Stomach (tissue), 9 donors: ENCODE data around the gene DAPK2. TPM values are rescaled to one million over a fixed set of nuclear protein-coding genes. Genes with fewer than 3 reads are reported as not detected.
A peak's percentile ranks its signal among the peaks of the same experiment; 100 is the strongest.

Experiments used
- DNase-seq, 2 donors: peaks; one replicate each; pipeline versions ENCODE4 v3.0.0 to v3.0.0-alpha.2; 2013 to 2019
- H3K27ac ChIP-seq, 5 donors: fragments of 200-600 bp in 4 of 5; sonication (generic) in 4 of 5; one replicate each; pipeline ENCODE4 v1.5.1; 2013 to 2019; ENCODE audit warnings: mild to moderate bottlenecking in 1 of 5, moderate library complexity in 1 of 5
- H3K27me3 ChIP-seq, 3 donors: fragments of 200-600 bp; sonication (generic); one replicate each; pipeline ENCODE4 v1.5.1; 2017 to 2019; ENCODE audit warnings: mixed run types in 1 of 3
- H3K36me3 ChIP-seq, 4 donors: fragments of 200-600 bp; sonication (generic); 1 replicate in 3 of 4; 2 replicates in 1 of 4; pipeline ENCODE4 v1.5.1; 2016 to 2019
- H3K4me1 ChIP-seq, 4 donors: fragments of 200-600 bp; sonication (generic); one replicate each; pipeline ENCODE4 v1.5.1; 2016 to 2019
- H3K4me3 ChIP-seq, 4 donors: fragments of 200-600 bp; sonication (generic) in 3 of 4; one replicate each; pipeline ENCODE4 v1.5.1; 2016 to 2019; ENCODE audit warnings: mild to moderate bottlenecking in 1 of 4
- H3K9me3 ChIP-seq, 4 donors: fragments of 200-600 bp; sonication (generic); one replicate each; pipeline ENCODE4 v1.5.1; 2016 to 2019
- EP300 ChIP-seq: sonication (generic); formaldehyde crosslinking; IDR thresholded peaks from one replicate; pipeline ENCODE4 v1.6.1; 2017; ENCODE audit warnings: antibody characterized with exemption
- POLR2A ChIP-seq, 4 donors: fragments of 450-650 bp; IDR thresholded peaks; one replicate each; pipeline ENCODE4 v1.6.1; 2016; ENCODE audit warnings: antibody characterized with exemption in 4 of 4, control low read depth in 2 of 4, mild to moderate bottlenecking in 1 of 4, moderate library complexity in 1 of 4
- POLR2AphosphoS5 ChIP-seq, 3 donors: sonication (generic); formaldehyde crosslinking; IDR thresholded peaks; one replicate each; pipeline ENCODE4 v1.6.1; 2016; ENCODE audit warnings: antibody characterized with exemption in 3 of 3
- WGBS, 5 donors: extraction: QIAGEN DNeasy Blood & Tissue Kit in 3 of 5; methylation state at CpG; one replicate each; pipeline versions ENCODE4 v1.1.5 to v1.1.7; 2013 to 2018; 5-methylcytosine and 5-hydroxymethylcytosine counted together
- intact Hi-C: fragments of 100-400 bp; cut with DNase I; formaldehyde crosslinking; loops from one replicate; pipeline ENCODE4 v1.15.1; 2023; ENCODE audit warnings: low total_unique reads
- polyA plus RNA-seq, 3 donors: library from polyadenylated mRNA; stranded (reverse); fragments of 200-250 nt; gene quantifications; one replicate each; pipeline ENCODE4 v1.2.3, GENCODE V29; 2013
- total RNA-seq, 5 donors: library from RNA; depleted of rRNA; stranded (reverse); fragments of >200 nt; gene quantifications; one replicate each; pipeline versions ENCODE4 v1.1.0 to v1.2.3, GENCODE V29; 2014 to 2016
- TF ChIP-seq, protein P1 (sequence below), 7 experiments: fragments of 450-650 bp in 4 of 7; fragments of 200-600 bp in 3 of 7; sonication (generic) in 3 of 7; IDR thresholded peaks; one replicate each; pipeline ENCODE4 v1.5.1; 2016 to 2019; ENCODE audit warnings: antibody characterized with exemption in 7 of 7, control low read depth in 2 of 7, mild to moderate bottlenecking in 1 of 7
- donor health status: healthy with polysubstance abuse.
- donor health status: Bipolar disorder and iron deficiency.
- donor health status: healthy.

Gene DAPK2
- total and polyA plus RNA-seq, 8 donors: 5.2 to 178 (median 16.6) TPM

DNA sequence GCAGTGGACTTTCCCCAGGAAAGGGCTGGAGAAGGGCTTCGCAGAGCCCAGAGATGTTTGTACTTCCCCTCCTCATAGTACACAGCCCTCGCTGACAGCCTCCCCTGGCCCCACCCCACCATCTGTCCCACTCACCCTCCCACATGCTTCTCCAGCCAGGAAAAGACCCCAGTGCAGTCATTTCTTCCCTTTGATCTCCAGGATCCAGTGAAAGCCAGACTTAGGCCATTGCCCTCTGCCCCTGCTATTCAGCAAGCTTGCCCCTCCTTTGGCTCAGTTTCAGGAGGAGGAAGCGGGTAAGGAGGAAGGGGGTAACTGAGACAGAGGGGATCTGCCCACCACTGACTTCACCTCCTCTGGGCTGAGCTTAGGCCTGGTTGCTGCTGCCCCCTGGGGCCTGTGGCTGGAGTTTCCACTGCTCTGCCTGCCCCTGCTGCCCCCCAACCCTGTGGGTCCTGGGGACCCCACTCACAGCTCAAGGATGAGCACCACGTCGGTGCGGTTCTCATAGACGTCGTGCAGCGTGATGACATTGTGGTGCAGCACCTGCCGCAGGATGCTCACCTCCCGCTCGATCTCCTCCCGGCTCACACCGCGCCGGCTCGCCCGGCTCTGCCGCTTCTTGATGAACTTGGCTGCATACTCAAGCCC lies 63.1 kb downstream of the DAPK2 start:
- DNase-seq: no peak
- H3K4me1 ChIP-seq: peaks cover 0 to 34% (median 28%) of the 10 kb centered on the region in 4 donors
- no peaks in the 10 kb centered on the region for H3K27me3 ChIP-seq
- 89 to 95% (median 91%) methylated on average over 19 of the region's 19 CpGs for WGBS, 5 donors
- no peak overlapping the region for H3K4me3 ChIP-seq
- peaks cover 0 to 8% (median 0%) of the 10 kb centered on the region in 4 donors for H3K36me3 ChIP-seq
- no peak overlapping the region for H3K27ac ChIP-seq
- no peaks in the 10 kb centered on the region for H3K9me3 ChIP-seq
- TF ChIP-seq POLR2A (IDR thresholded peaks at IDR 0.05) (no peak), EP300 (no peak), POLR2AphosphoS5 (IDR thresholded peaks at IDR 0.05) (no peak)
- TF ChIP-seq, protein P1, sequence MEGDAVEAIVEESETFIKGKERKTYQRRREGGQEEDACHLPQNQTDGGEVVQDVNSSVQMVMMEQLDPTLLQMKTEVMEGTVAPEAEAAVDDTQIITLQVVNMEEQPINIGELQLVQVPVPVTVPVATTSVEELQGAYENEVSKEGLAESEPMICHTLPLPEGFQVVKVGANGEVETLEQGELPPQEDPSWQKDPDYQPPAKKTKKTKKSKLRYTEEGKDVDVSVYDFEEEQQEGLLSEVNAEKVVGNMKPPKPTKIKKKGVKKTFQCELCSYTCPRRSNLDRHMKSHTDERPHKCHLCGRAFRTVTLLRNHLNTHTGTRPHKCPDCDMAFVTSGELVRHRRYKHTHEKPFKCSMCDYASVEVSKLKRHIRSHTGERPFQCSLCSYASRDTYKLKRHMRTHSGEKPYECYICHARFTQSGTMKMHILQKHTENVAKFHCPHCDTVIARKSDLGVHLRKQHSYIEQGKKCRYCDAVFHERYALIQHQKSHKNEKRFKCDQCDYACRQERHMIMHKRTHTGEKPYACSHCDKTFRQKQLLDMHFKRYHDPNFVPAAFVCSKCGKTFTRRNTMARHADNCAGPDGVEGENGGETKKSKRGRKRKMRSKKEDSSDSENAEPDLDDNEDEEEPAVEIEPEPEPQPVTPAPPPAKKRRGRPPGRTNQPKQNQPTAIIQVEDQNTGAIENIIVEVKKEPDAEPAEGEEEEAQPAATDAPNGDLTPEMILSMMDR (IDR thresholded peaks at IDR 0.05): no peak
- intact Hi-C loops: no loop called here

DNA sequence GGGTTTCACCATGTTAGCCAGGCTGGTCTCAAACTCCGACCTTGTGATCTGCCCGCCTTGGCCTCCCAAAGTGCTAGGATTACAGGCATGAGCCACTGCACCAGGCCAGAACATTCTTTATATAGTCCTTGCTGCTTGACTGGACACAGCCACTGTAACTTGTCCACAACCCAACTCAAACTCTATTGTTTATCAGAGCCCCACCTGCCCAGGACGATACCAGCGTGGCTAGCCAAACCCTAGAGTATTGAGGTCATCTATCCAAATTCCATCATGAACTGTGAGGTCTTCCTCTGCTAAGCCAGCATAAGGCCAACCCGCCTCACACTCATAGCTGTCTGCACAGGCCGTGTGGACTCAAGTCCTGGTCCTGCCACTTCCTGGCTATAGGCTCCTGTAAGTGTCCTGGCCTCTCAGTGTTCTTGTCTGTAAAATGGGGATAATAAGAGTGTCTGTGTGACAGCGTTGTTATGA lies 63.9 kb downstream of the DAPK2 start:
- no peak for DNase-seq
- peaks cover 0 to 8% (median 0%) of the 10 kb centered on the region in 4 donors for H3K36me3 ChIP-seq
- H3K9me3 ChIP-seq: no peaks in the 10 kb centered on the region
- TF ChIP-seq, protein P1 (IDR thresholded peaks at IDR 0.05): no peak
- no peak for TF ChIP-seq EP300
- H3K27ac ChIP-seq: no peak overlapping the region
- H3K27me3 ChIP-seq: no peaks in the 10 kb centered on the region
- H3K4me3 ChIP-seq: no peak overlapping the region
- 80 to 86% (median 83%) methylated on average over 6 to 7 of the region's 7 CpGs for WGBS, 5 donors
- H3K4me1 ChIP-seq: peaks cover 0 to 32% (median 25%) of the 10 kb centered on the region in 4 donors
- intact Hi-C loops: no loop called here

DNA sequence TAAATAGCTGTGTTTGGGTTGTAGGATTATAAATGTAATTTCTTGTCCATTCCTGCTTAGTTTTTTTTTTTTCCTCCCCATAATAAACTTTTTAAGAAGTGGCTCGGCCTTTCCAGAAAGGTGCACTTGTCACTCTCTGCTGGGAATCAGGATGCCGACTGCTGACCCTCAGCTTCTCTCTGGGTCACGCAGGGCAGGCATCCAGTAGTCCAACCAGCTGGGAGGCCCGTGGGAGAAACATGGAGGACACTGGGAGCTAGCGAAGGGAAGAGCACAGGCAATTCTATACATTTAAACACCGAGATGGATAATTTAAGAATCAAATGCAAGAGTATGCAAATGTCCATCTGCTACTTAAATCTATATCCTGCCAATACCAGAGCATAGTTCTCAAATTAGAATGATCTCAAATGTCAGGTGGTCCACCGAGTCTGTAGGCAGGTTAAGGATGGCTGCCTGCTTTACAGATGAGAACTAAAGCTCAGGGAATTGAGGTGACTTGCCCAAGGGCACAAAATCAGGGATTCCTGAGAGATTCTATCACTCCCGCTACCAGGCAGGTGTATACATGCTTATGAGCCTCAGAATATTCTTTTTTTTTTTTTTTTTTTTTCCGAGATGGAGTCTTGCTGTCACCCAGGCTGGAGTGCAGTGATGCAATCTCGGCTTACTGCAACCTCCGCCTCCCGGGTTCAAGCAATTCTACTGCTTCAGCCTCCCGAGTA lies 64.5 kb downstream of the DAPK2 start:
- Histone ChIP-seq H3K4me3 (no peak overlapping the region), H3K36me3 (peaks cover 0 to 8% (median 0%) of the 10 kb centered on the region in 4 donors), H3K9me3 (no peaks in the 10 kb centered on the region), H3K27ac (no peak overlapping the region), H3K4me1 (peaks cover 0 to 32% (median 20%) of the 10 kb centered on the region in 4 donors), H3K27me3 (no peaks in the 10 kb centered on the region)
- DNase-seq: no peak
- intact Hi-C loops: no loop called here
- no peak for TF ChIP-seq EP300
- TF ChIP-seq POLR2A (IDR thresholded peaks at IDR 0.05): no peak
- WGBS, 5 donors: 89 to 95% (median 93%) methylated on average over 12 to 13 of the region's 13 CpGs

DNA sequence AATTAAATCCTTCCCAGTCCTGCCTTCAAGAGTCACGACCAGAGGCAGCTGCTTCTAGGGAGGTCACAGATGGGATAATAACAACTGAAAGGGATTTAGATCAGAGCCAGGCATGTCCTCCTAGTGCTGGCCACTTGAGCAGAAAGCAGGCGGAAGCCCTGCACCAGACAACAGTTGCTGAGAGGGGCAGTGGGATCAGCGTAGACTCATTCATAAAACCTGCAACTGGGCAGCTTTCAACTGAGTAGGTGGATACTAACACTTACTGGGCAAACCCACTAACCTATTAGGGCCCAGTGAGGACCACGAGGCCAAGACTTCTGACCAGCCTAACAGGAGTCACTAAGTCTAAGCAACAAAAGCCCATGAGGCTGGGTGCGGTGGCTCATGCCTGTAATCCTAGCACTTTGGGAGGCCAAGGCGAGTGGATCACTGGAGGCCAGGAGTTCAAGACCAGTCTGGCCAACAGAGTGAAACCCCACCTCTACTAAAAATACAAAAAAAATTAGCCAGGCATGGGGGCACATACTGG lies 67.0 kb downstream of the DAPK2 start:
- H3K36me3 ChIP-seq: peaks cover 0 to 8% (median 0%) of the 10 kb centered on the region in 4 donors
- no peaks in the 10 kb centered on the region for H3K27me3 ChIP-seq
- intact Hi-C loops: no loop called here
- peaks cover 0 to 11% (median 1%) of the 10 kb centered on the region in 4 donors for H3K4me1 ChIP-seq
- H3K9me3 ChIP-seq: no peaks in the 10 kb centered on the region
- DNase-seq: no peak
- no peak overlapping the region for H3K27ac ChIP-seq
- TF ChIP-seq POLR2AphosphoS5 (IDR thresholded peaks at IDR 0.05) (no peak), EP300 (no peak), POLR2A (IDR thresholded peaks at IDR 0.05) (no peak)
- no peak overlapping the region for H3K4me3 ChIP-seq
- 46 to 94% (median 63%) methylated on average over 5 to 6 of the region's 6 CpGs for WGBS, 5 donors

DNA sequence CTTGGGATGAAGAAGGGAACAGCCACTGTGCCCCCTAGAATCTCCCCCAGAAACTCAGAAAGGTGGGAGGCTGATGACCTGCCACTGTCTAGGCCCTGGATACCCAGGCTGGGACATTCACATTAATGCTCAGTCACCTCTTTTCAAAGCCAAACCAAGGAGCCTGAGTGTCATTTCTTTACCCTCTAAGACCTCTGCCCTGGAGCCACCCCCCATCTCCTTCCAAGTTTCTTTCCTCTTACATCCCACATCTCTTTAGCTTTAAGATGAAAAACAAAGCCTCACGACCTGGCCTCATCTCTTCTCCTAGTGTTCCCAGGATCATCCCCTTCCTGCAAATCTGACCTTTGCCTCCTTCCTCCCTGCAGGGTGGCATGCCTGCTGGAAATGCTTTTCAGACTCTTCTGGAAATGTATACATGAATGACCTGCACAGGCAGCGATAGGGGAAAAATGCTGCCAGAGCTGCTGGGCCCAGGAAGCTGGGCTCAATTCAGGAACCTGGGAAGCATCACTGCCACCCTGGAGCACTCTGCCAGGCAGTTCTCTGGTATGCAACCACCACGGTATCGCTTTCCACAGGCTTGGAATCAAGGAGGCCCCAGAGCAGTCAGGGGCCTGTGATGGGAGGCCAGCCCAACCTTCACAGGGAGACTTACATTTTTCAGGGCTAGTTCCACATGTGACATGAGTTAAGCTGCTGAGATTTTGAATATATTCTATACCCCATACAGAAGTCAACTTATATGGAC lies 67.6 kb downstream of the DAPK2 start:
- H3K4me1 ChIP-seq: peaks cover 0 to 17% (median 0%) of the 10 kb centered on the region in 4 donors
- H3K27me3 ChIP-seq: no peaks in the 10 kb centered on the region
- 49 to 76% (median 68%) methylated on average over 4 of the region's 4 CpGs for WGBS, 5 donors
- H3K27ac ChIP-seq: no peak overlapping the region
- H3K9me3 ChIP-seq: no peaks in the 10 kb centered on the region
- H3K4me3 ChIP-seq: no peak overlapping the region
- intact Hi-C loops: no loop called here
- peak in 1 of 2 donors; percentile 39 for DNase-seq
- H3K36me3 ChIP-seq: peaks cover 0 to 8% (median 0%) of the 10 kb centered on the region in 4 donors
- TF ChIP-seq EP300 (no peak), POLR2A (IDR thresholded peaks at IDR 0.05) (no peak), POLR2AphosphoS5 (IDR thresholded peaks at IDR 0.05) (no peak)
- TF ChIP-seq, protein P1 (IDR thresholded peaks at IDR 0.05): no peak
